H54 (cell line): ENCODE data around the gene ATP1A3.
A peak's percentile ranks its signal among the peaks of the same experiment; 100 is the strongest.

Experiments
- DNase-seq: peaks from one replicate; pipeline ENCODE4 v3.0.0; 2011; ENCODE audit warnings: low spot score, mixed read lengths; ENCODE audit not compliant: insufficient read length
- FAIRE-seq: peaks from 3 replicates; lab custom pipeline; 2011; peaks lifted over from hg19 to GRCh38; lab: Jason Lieb, UNC
- POLR2A ChIP-seq: IDR thresholded peaks from 2 replicates; pipeline ENCODE4 v1.6.1; 2011; ENCODE audit warnings: low read depth, mild to moderate bottlenecking, low read length

ATP1A3 gene

DNA sequence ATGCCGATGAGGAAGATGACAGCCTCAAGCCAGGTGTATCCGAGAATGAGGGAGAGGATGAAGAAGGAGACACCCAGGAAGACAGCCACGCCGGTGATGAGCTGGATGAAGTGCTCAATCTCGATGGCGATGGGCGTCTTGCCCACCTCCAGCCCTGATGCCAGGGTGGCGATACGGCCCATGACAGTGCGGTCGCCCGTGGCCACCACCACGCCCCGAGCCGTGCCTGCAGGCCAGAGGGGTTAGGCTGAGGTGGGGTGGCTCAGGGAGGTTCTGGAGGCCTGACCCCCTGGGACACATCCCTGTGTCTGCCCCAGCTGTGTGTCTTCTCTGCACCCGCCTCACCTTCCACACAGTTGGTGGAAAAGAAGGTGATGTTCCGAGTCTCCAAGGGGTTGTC is 9.1 kb downstream of the ATP1A3 start:
- TF ChIP-seq POLR2A: no peak
- no peak for DNase-seq
- FAIRE-seq: no peak

DNA sequence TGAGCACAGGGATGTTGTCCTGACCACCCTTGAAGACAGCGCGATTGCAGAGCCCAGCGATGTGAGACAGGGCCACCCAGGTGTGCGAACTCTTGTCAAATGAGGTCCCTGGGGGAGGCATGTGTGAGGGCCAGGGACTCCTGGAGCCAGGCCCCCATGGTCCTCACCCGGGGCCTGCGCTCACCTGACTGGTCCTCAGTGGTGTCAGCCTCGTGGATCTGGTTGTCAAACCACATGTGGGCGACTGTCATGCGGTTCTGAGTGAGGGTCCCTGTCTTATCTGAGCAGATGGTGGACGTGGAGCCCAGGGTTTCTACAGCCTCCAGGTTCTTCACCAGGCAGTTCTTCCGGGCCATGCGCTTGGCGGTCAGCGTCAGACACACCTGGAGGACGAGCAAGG is 12.3 kb downstream of the ATP1A3 start:
- DNase-seq: no peak
- no peak for TF ChIP-seq POLR2A
- no peak for FAIRE-seq

DNA sequence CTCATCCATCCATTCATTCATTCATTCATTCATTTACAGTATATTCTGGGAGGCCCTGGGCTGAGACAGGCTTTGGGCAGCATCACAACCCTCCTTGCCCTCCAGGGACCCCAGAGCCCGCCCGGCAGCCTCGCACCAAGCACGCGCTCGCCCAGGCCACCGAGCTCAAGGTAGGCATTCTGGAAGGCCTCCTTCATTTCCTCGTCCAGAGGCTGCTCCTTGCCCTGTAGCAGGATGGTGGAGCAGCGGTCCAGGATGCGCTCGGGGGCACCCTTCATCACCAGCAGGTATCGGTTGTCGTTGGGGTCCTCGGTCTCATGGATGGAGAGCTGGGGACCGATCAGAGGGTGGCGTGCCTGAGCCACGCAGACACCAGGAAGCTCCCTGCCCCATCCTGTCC is 15.6 kb downstream of the ATP1A3 start:
- FAIRE-seq (no peak), DNase-seq (no peak)
- no peak for TF ChIP-seq POLR2A

DNA sequence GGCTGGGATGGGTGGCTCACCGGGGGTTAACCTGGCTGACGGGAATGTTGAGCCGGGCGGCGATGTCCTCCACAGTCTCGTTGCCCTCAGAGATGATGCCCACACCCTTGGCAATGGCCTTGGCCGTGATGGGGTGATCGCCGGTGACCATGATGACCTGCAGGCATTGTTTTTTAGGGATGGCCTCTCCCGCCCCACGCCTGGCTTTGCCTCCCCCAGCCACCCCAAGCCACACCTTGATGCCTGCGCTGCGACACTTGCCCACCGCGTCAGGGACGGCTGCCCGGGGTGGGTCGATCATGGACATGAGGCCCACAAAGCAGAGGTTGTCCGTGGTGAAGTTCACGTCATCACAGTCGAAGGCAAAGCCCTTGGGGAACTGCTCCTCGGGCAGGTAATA is 16.1 kb downstream of the ATP1A3 start:
- DNase-seq: no peak
- no peak for FAIRE-seq
- TF ChIP-seq POLR2A: no peak

DNA sequence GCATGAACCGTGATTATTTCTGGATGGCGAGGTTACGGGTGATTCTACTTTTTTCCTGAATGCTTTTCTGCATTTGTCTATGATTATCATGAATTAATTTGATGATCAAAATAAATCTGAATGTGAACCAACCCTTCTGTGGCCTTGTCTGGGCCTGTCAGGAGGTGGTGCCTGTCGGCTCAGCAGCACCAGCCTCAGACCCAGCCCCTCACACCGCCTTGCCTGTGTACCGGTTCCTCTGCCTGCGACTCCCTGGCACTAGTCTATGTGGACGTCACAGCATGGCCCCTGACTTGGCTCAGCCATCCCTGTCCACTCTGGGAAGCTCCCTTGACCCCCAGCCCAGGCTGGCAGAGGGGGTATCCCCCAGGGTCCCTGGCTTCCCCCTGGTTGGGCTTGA is 19.4 kb downstream of the ATP1A3 start:
- no peak for TF ChIP-seq POLR2A
- DNase-seq (no peak), FAIRE-seq (no peak)

DNA sequence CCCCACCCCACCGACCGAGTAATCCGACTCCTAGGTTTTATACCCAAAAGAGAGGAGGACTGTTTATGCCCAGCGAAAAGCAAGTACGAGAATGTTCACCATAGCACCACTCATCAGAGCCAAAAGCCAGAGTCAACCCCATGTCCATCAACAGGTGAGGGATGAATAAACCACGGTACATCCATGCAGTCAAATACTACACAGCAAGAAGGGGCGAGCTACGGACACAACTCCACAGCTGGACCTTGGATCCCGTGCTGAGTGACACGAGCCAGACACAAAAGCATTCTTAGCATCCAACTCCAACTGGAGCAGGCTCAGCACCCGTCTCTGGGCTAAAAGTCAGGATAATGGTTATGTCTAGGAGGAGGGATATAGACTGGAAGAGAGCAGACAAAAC is 22.7 kb downstream of the ATP1A3 start:
- FAIRE-seq (no peak), DNase-seq (no peak)
- no peak for TF ChIP-seq POLR2A

DNA sequence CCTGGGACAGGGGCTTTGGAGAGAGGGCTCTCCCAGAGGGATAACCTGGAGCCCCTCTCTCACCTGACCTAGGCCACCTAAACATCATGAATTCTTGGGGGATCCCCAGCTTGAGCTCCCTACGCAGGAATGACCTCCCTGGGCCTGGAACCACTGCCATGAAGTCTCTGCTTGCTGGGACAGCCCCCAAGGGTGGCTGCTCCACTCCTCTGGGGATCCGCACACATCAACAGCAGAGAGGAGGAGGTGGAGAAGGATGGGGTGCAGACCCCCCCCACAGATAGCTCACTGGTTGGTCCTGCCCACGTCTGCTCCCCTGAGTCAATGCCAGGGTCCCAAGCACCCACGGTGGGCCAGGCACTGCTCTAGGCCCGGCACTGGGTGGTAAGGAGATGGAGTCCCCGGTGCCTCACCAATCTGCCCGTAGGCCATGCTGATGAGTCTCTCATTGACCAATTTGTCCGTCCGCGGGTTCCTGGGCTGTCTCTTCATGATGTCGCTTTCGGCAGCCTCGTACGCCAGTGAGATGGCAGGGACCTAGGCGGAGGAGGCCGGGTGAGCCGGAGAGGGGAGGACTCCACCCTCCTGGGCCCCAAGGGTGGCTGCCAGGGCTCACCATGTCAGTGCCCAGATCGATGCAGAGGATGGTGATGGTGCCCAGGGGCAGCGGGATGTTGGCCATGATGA is 24.1 kb downstream of the ATP1A3 start:
- no peak for TF ChIP-seq POLR2A
- DNase-seq (no peak), FAIRE-seq (no peak)

DNA sequence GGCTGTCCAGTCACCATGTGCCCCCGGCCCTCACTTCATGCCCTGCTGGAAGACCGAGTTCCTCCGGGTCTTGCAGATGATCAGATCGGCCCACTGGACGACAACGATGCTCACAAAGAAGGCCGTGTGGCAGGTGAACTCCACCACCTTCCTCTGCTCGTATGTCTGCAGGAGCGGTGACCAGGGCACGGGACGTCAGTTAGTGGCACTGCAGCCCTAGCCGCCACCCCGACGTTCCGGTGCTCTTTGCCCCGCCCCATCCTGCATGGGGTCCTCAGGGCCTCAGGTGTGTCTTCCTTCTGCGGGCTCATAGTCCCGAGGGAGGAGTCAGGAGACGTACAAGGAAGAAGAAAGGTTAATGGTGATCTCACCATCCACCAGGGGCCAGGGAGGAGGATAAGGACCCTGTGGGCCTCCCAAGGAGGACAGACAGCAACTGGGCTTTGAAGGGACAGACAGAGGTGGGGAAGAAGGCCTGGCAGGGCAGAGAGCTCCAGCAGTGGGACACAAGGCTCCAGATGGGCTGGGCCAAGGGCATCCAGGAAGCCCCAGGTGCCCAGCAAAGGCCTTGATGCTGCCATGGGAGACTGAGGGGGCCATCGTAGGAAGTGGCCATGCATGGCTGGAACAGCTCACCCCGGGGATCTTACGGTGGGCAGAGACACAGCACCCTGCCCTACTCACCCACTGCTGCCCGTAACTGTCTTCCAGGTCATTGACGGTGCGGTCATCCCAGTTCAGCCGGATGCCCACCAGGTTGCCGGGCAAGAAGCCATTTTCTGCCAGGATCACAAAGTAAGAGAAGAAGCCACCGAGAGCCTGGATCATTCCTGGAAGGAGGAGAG is 25.1 kb downstream of the ATP1A3 start:
- TF ChIP-seq POLR2A: no peak
- no peak for FAIRE-seq
- DNase-seq: no peak

DNA sequence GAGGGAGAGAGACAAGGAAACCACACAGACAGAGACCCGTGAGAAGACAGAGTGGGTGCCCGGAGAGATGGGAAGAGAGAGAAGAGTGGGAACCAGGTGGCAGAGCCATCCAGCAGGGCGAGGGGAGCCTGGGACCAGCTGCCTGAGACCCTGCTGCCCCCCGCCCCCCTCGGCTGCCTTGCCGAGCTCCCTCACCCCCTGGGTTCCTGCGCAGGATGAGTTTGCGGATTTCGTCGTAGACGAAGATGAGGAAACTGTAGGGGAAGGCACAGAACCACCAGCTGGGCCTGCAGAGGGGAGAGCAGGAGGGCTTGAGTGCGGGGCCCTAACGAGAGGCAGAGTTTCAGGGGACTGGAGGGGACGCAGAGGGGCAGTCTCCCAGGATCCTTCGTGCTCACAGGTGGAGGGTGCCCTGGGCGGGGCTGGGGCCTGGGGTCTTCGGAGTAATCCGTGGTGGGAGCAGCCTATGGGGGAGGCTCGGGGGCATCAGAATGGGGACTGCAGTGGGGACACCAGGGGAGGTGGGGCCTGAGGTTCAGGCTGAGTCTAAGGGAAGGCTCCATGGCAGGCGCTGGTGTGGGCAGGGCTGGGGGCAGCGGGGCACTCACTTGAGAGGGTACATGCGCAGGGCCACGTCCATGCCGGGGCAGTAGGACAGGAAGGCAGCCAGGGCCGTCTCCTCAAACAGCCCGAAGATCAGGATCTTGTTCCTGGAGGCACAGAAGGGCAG is 26.8 kb downstream of the ATP1A3 start:
- TF ChIP-seq POLR2A: no peak
- FAIRE-seq (no peak), DNase-seq (no peak)

DNA sequence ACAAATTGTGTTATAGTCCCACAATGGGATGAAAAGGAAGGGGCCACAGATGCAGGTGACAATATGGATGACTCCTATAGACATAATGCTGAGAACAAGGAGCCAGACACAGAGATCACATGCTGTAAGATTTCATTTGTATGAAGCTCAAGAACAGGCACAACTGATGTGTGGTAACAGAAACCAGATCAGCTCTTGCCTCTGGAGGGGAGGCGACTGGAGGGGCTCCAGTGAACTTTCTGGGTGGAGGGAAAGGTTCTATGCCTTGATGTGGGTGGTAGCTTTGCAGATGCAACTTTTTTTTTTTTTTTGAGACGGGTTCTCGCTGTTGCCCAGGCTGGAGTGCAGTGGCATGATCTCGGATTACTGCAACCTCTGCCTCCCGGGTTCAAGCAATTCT is 28.9 kb downstream of the ATP1A3 start:
- FAIRE-seq: no peak
- TF ChIP-seq POLR2A: no peak
- no peak for DNase-seq

DNA sequence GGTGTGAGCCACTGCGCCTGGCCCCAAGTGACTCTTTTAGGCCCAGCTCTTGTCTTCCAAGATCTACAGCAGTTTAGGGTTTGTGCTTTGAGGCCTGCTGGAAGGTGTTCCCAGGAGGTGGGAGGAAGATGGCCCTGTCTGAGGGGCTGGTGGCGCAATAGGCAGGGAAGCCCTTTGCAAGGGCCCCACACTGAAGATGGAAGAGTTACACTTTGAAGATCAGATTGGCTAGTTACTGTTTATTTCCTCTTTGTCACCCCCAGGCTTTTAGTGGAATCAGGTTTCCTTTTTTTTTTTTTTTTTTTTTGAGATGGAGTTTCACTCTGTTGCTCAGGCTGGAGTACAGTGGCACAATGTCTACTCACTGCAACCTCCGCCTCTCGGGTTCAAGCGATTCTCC is 33.1 kb downstream of the ATP1A3 start:
- no peak for TF ChIP-seq POLR2A
- no peak for DNase-seq
- FAIRE-seq: no peak

DNA sequence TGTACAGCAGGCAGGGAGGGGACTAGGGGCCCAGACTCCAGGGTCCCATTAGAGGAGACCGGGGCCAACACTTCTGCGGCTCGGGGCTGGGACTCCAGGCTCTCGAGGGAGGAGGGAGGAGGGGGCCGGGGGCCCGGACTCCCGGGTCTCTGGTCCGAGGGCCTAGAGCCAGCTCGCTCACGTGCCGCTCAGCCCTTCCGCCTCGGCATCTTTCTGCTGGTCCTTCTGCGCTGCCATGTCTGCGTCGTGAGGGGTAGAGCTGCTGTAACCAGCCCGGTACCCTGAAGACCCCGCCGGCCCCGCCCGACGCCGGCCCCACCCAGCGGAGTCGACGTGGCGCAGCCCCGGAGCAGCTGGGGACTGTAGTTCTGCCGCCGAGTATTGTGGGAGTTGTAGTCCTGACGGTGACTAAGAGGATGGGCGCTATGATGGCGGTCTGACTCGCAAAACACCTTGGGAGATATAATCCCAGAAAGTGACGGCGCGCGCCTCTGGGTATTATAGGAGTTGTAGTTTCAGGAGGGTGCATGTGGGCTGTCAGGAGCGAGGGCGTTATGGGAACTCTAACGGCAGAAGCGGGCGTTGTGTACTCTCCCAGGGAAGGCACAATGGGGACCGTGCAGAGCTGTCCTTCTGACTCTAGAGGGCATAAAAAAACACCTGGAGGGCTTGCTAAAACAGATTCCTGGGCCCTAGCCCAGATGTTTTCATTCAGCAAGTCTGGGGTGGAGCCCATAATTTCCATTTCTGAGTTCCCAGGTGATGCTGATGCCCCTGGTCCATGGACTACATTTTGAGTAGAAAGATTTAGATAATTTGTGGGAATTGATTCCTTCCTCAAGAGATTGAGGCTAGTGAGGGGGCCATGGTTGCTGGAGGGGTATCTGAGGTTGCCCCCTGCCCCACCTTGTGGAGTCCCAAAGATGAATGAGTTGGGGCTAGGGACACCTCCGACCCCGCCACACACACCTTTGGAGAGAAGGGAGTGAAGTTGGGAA is 34.7 kb downstream of the ATP1A3 start, which contains the start of gene RABAC1:
Gene RABAC1, minus strand, starts transcription at position 266 of the 998 bp plus-strand sequence. Its CDS starts 29 bp downstream, at position 237.
- no peak for FAIRE-seq
- peak; percentile 99 for DNase-seq
- TF ChIP-seq POLR2A: peak; percentile 71; the same call in 1 of the 2 replicates
